Sigmoid colon (tissue), 7 donors: ENCODE data around the gene PCED1B. TPM values are rescaled to one million over a fixed set of nuclear protein-coding genes. Genes with fewer than 3 reads are reported as not detected.

Source experiments
- DNase-seq: peaks from one replicate; pipeline ENCODE4 v3.0.0-alpha.2; 2019
- H3K27ac ChIP-seq, 4 donors: fragments of 200-600 bp; sonication (generic); one replicate each; pipeline ENCODE4 v1.5.1; 2016 to 2019; ENCODE audit warnings: mild to moderate bottlenecking in 1 of 4
- H3K27me3 ChIP-seq, 3 donors: fragments of 200-600 bp; sonication (generic); one replicate each; pipeline ENCODE4 v1.5.1; 2019; ENCODE audit warnings: mild to moderate bottlenecking in 1 of 3
- H3K36me3 ChIP-seq, 4 donors: fragments of 200-600 bp; sonication (generic); one replicate each; pipeline ENCODE4 v1.5.1; 2016 to 2019
- H3K4me1 ChIP-seq, 4 donors: fragments of 200-600 bp; sonication (generic); one replicate each; pipeline ENCODE4 v1.5.1; 2017 to 2019
- H3K4me3 ChIP-seq, 4 donors: fragments of 200-600 bp; sonication (generic); one replicate each; pipeline ENCODE4 v1.5.1; 2017 to 2019; ENCODE audit warnings: mild to moderate bottlenecking in 2 of 4, moderate library complexity in 1 of 4
- H3K9me3 ChIP-seq, 4 donors: fragments of 200-600 bp in 3 of 4; sonication (generic) in 3 of 4; one replicate each; pipeline versions ENCODE4 v1.5.1 to v1.6.1; 2013 to 2019
- EP300 ChIP-seq, 4 donors: sonication (generic); formaldehyde crosslinking; IDR thresholded peaks; one replicate each; pipeline ENCODE4 v1.6.1; 2017; ENCODE audit warnings: antibody characterized with exemption in 4 of 4
- POLR2A ChIP-seq, 2 donors: fragments of 450-650 bp; IDR thresholded peaks; one replicate each; pipeline ENCODE4 v1.6.1; 2016; ENCODE audit warnings: antibody characterized with exemption in 2 of 2, mild to moderate bottlenecking in 2 of 2, moderate library complexity in 2 of 2
- POLR2AphosphoS5 ChIP-seq, 4 donors: sonication (generic); formaldehyde crosslinking; IDR thresholded peaks; one replicate each; pipeline ENCODE4 v1.6.1; 2017; ENCODE audit warnings: antibody characterized with exemption in 4 of 4
- WGBS, 2 donors: extraction: QIAGEN DNeasy Blood & Tissue Kit; methylation state at CpG; one replicate each; pipeline ENCODE4 v1.1.7; 2013; 5-methylcytosine and 5-hydroxymethylcytosine counted together
- intact Hi-C: fragments of 100-400 bp; cut with DNase I; formaldehyde crosslinking; loops from one replicate; pipeline ENCODE4 v1.15.1; 2023
- polyA plus RNA-seq, 3 donors: library from polyadenylated mRNA; stranded (reverse); fragments of 200-250 nt; gene quantifications; one replicate each; pipeline ENCODE4 v1.2.3, GENCODE V29; 2013
- total RNA-seq, 4 donors: library from RNA; depleted of rRNA; stranded (reverse); fragments of >200 nt; gene quantifications; one replicate each; pipeline ENCODE4 v1.1.0, GENCODE V29; 2016
- TF ChIP-seq, protein P1 (sequence below), 4 experiments: fragments of 450-650 bp in 3 of 4; fragments of 200-600 bp in 1 of 4; IDR thresholded peaks; one replicate each; pipeline ENCODE4 v1.5.1; 2016 to 2019; ENCODE audit warnings: antibody characterized with exemption in 4 of 4, mild to moderate bottlenecking in 3 of 4, moderate library complexity in 2 of 4
- donor health status: healthy with polysubstance abuse.
- donor health status: Bipolar disorder and iron deficiency.
- donor health status: healthy.

PCED1B gene
- total and polyA plus RNA-seq, 7 donors: 1.2 to 11.9 (median 5.7) TPM

DNA sequence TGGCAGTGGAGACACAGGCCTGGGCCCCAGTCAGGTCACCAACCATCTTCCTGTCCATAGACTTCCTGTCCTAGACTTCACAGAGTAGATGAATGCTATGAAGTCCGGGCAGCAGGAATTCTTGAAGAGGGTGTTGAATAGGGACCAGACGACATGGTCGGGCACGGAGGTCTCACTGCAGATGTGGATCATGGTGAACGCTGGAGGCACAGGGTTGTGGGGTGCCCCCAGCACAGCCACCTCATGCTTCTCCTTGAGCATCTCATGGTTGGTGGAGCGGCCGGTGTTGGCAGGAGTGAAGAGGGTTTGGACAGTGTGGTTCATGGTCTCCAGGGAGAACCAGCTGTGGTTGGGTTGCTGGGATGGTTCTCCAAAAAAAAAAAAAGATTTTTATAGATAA, 56.2 kb downstream of the PCED1B start:
- no peaks in the 10 kb centered on the region for H3K36me3 ChIP-seq
- no peak for DNase-seq
- no peak for TF ChIP-seq EP300 (IDR thresholded peaks at IDR 0.05)
- no peak for TF ChIP-seq POLR2AphosphoS5 (IDR thresholded peaks at IDR 0.05)
- TF ChIP-seq, protein P1, sequence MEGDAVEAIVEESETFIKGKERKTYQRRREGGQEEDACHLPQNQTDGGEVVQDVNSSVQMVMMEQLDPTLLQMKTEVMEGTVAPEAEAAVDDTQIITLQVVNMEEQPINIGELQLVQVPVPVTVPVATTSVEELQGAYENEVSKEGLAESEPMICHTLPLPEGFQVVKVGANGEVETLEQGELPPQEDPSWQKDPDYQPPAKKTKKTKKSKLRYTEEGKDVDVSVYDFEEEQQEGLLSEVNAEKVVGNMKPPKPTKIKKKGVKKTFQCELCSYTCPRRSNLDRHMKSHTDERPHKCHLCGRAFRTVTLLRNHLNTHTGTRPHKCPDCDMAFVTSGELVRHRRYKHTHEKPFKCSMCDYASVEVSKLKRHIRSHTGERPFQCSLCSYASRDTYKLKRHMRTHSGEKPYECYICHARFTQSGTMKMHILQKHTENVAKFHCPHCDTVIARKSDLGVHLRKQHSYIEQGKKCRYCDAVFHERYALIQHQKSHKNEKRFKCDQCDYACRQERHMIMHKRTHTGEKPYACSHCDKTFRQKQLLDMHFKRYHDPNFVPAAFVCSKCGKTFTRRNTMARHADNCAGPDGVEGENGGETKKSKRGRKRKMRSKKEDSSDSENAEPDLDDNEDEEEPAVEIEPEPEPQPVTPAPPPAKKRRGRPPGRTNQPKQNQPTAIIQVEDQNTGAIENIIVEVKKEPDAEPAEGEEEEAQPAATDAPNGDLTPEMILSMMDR (IDR thresholded peaks at IDR 0.05): no peak
- no peak for TF ChIP-seq POLR2A (IDR thresholded peaks at IDR 0.05)
- no peaks in the 10 kb centered on the region for H3K9me3 ChIP-seq
- H3K27ac ChIP-seq: no peak overlapping the region
- peaks cover 0 to under 1% (median 0%) of the 10 kb centered on the region in 4 donors for H3K4me1 ChIP-seq
- 96 to 98% methylated on average over 7 of the region's 7 CpGs for WGBS, 2 donors
- no peaks in the 10 kb centered on the region for H3K27me3 ChIP-seq
- intact Hi-C loops: no loop called here
- no peak overlapping the region for H3K4me3 ChIP-seq

DNA sequence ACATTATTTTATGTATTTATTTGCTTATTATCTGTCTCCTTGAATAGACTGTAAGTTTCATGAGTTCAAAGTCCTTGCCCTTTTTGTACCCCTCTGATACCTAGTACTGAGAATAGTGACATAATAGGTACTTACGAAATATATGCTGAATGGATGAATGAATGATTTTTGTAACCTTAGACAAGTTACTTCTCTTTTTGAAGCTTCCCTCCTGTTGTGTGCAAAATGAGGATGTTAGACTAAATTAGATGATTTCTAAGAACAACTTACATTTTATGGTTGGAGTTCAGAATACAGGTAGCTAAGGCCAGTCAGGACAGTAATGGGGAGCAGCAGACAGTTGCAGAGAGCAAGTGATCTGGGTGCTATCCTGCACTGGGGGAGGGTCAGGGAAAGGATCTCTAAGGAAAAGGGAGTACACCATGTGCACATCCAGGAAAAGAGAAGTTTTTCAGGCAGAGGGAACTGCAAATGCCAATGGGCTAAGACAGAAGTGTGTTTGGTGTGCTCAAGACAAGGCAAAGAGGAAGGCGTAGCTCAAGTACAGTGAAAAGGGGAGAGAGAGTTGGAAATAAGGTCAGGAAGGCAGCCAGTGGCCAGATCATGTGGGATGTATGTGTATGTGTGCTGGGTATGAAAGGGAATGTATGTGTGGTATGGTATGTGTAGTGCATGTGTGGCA, 59.7 kb downstream of the PCED1B start:
- Histone ChIP-seq H3K4me1 (peaks cover 0 to 4% (median 0%) of the 10 kb centered on the region in 4 donors), H3K27me3 (no peaks in the 10 kb centered on the region), H3K27ac (no peak overlapping the region), H3K9me3 (no peaks in the 10 kb centered on the region), H3K4me3 (no peak overlapping the region), H3K36me3 (no peaks in the 10 kb centered on the region)
- no peak for DNase-seq
- intact Hi-C loops: no loop called here
- 85 to 94% methylated on average over 2 of the region's 2 CpGs for WGBS, 2 donors
- TF ChIP-seq, protein P1 (IDR thresholded peaks at IDR 0.05): no peak
- TF ChIP-seq EP300 (IDR thresholded peaks at IDR 0.05) (no peak), POLR2A (IDR thresholded peaks at IDR 0.05) (no peak), POLR2AphosphoS5 (IDR thresholded peaks at IDR 0.05) (no peak)

DNA sequence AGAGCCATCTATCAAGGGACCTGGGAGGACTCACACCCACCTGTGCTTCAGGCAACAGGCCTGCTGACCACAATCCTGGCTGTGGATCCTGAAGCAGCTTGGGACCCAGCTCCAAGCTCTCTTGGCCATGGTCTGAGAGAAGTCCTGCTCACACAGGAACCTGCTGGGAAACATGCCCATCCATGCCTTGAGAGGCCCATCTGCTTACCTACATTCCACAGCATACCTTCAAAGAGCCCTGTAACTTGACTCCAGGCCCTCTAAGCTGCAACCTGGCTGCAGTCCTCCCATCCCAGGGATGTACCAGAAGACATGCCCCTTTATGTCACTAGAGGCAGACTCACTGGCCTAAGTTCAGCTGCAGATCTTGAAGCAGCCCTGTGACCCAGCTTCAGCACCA, 62.0 kb downstream of the PCED1B start:
- DNase-seq: no peak
- intact Hi-C loops: no loop called here

DNA sequence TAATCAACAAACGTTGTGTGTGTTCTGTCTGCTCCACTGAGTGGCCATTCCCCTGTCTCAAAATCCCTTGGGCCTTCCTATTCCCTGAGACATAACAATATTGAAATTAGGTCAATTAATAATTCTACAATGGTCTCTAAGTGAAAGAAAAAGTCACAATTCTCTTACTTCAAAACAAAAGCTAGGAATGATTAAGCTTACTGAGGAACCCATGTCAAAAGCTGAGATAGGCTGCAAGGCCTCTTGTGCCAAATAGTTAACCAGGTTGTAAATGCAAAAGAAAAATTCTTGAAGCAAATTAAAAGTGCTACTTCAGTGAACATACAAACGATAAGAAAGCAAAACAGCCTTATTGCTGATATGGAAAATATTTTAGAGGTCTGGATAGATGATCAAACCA, 65.3 kb downstream of the PCED1B start:
- Histone ChIP-seq H3K27ac (no peak overlapping the region), H3K27me3 (no peaks in the 10 kb centered on the region), H3K4me1 (peaks cover 0 to 9% (median 3%) of the 10 kb centered on the region in 4 donors), H3K4me3 (no peak overlapping the region), H3K9me3 (no peaks in the 10 kb centered on the region), H3K36me3 (no peaks in the 10 kb centered on the region)
- DNase-seq: no peak
- 64 to 74% methylated on average over 2 of the region's 2 CpGs for WGBS, 2 donors
- intact Hi-C loops: no loop called here
- no peak for TF ChIP-seq EP300 (IDR thresholded peaks at IDR 0.05)
- no peak for TF ChIP-seq POLR2AphosphoS5 (IDR thresholded peaks at IDR 0.05)
- TF ChIP-seq POLR2A (IDR thresholded peaks at IDR 0.05): no peak
- TF ChIP-seq, protein P1 (IDR thresholded peaks at IDR 0.05): no peak

More for the DNA sequence above, 62.0 kb downstream of the PCED1B start:
- Histone ChIP-seq H3K4me1 (peaks cover 0 to 4% (median 0%) of the 10 kb centered on the region in 4 donors), H3K9me3 (no peaks in the 10 kb centered on the region), H3K27me3 (no peaks in the 10 kb centered on the region), H3K36me3 (no peaks in the 10 kb centered on the region), H3K4me3 (no peak overlapping the region), H3K27ac (peak overlapping the region in 1 of 4 donors; percentile 14)
- TF ChIP-seq, protein P1 (IDR thresholded peaks at IDR 0.05): no peak
- TF ChIP-seq POLR2A (IDR thresholded peaks at IDR 0.05) (no peak), EP300 (IDR thresholded peaks at IDR 0.05) (no peak), POLR2AphosphoS5 (IDR thresholded peaks at IDR 0.05) (no peak)

DNA sequence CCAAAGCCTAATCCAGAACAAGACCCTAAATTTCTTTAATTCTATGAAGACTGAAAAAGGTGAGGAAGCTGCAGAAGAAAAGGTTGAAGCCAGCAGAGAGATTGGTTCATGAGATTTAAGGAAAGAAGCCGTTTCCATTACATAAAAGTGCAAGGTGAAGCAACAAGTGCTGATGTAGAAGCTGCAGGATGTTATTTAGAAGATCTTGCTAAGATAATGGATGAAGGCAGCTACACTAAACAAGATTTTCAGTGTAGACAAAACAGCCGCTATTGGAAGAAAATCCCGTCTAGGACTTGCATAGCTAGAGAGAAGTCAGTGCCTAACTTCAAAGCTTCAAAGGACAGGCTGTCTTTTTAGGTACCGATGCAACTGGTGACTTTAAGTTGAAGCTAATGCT, 65.8 kb downstream of the PCED1B start:
- peaks cover 0 to 9% (median 3%) of the 10 kb centered on the region in 4 donors for H3K4me1 ChIP-seq
- DNase-seq: no peak
- no peaks in the 10 kb centered on the region for H3K27me3 ChIP-seq
- WGBS, 2 donors: 77 to 83% methylated on average over 4 of the region's 4 CpGs
- H3K9me3 ChIP-seq: no peaks in the 10 kb centered on the region
- TF ChIP-seq POLR2AphosphoS5 (IDR thresholded peaks at IDR 0.05): no peak
- TF ChIP-seq, protein P1 (IDR thresholded peaks at IDR 0.05): no peak
- H3K4me3 ChIP-seq: no peak overlapping the region
- intact Hi-C loops: no loop called here
- no peak overlapping the region for H3K27ac ChIP-seq
- no peaks in the 10 kb centered on the region for H3K36me3 ChIP-seq
